ENCODE measurements around the gene CFAP97.
"Not testable (repeated sequence)": the region's sequence is repeated elsewhere in the genome, so short reads cannot be mapped to it uniquely, and the experiment has no call there.

The CFAP97 gene

DNA sequence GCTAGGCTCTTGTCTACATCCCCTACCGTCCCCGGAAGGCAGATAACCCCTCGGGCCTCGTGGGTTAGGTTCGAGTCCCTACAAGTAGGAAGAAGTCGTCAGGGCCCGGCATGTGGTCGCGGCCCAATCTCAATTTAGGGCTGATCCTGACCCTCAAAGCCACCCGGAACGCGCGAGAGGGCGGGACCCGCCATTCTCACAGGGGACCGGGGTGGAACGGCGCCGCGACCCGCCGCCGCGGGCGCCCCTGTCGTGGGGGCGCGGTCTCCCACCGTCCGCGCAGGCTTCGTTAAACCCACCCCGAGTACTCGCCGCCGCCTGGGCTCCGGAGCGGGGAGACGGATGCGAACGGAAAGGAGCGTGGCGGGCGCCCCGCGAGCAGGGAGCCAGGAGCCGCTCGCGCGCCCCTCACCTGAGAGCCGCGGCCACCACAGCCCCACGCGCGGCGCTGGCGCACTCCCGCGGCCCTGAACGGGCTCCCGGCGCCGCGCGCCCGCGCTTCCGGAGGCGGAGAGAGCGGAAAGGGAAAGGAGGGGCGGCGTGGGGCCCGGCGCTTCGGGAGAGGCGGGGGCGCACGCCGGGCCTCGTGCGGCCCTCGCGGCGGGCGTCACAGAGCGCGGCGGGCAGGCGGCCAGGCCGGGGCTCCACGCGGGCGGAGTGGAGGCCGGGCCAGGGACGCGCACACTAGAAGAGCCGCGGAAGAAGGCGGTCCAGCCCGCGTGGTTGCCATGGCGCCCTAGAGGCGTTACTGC lies at the start of gene CFAP97:
CFAP97 (minus strand) TSS at position 515 of the 752 bp plus-strand sequence. CDS start 12,804 bp downstream, outside the sequence.
- H3K27me3 ChIP-seq (ENCODE audit: control insufficient read depth in 2 of 2, insufficient read depth in 2 of 2, low read length in 2 of 2), result no peaks in the 10 kb centered on the region
- peak within 1 kb of the TSS; percentile 66 to 77 for H3K4me3 ChIP-seq (ENCODE audit: low read length in 2 of 2)
- H3K36me3 ChIP-seq (ENCODE audit: control insufficient read depth in 2 of 2, insufficient read depth in 2 of 2, low read length in 2 of 2), result peaks cover 0 to 2% of the 10 kb centered on the region in 2 donors
- peak within 1 kb of the TSS; percentile 82 to 84 for H3K27ac ChIP-seq (ENCODE audit: low read depth in 2 of 2, low read length in 2 of 2)
- peaks cover 7 to 10% of the 10 kb centered on the region in 2 donors for H3K4me1 ChIP-seq (ENCODE audit: control insufficient read depth in 2 of 2, insufficient read depth in 2 of 2, low read length in 2 of 2)
- H3K9me3 ChIP-seq (ENCODE audit: control insufficient read depth in 2 of 2, low read length in 2 of 2), result no peaks in the 10 kb centered on the region
- peak within 1 kb of the TSS; percentile 63 to 88 for H3K9ac ChIP-seq (ENCODE audit: low read depth in 1 of 2, low read length in 2 of 2)

DNA sequence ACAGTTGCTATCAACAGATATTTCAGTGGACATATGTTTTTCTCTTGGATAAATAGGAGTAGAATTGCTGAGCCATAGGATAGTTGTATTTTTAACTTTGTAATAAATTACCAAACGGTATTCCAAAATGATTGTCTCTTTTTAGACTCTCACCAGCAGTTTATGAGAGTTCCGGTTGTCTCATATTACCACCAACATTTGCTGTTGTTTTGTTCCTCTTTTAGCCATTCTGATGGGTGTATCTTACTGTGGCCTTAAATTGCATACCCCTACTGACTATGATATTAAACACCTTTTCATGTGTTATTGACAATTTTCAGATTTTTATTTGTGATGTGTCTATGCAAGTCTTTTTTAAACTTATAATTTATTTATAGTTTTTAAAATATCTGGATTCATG lies 45.3 kb upstream of the CFAP97 start:
- Histone ChIP-seq H3K4me3 (ENCODE audit: low read length in 2 of 2) (no peak overlapping the region), H3K9me3 (ENCODE audit: control insufficient read depth in 2 of 2, low read length in 2 of 2) (no peaks in the 10 kb centered on the region), H3K27ac (ENCODE audit: low read depth in 2 of 2, low read length in 2 of 2) (no peak overlapping the region), H3K4me1 (ENCODE audit: control insufficient read depth in 2 of 2, insufficient read depth in 2 of 2, low read length in 2 of 2) (no peaks in the 10 kb centered on the region), H3K36me3 (ENCODE audit: control insufficient read depth in 2 of 2, insufficient read depth in 2 of 2, low read length in 2 of 2) (no peaks in the 10 kb centered on the region), H3K9ac (ENCODE audit: low read depth in 1 of 2, low read length in 2 of 2) (no peak overlapping the region), H3K27me3 (ENCODE audit: control insufficient read depth in 2 of 2, insufficient read depth in 2 of 2, low read length in 2 of 2) (no peaks in the 10 kb centered on the region)

DNA sequence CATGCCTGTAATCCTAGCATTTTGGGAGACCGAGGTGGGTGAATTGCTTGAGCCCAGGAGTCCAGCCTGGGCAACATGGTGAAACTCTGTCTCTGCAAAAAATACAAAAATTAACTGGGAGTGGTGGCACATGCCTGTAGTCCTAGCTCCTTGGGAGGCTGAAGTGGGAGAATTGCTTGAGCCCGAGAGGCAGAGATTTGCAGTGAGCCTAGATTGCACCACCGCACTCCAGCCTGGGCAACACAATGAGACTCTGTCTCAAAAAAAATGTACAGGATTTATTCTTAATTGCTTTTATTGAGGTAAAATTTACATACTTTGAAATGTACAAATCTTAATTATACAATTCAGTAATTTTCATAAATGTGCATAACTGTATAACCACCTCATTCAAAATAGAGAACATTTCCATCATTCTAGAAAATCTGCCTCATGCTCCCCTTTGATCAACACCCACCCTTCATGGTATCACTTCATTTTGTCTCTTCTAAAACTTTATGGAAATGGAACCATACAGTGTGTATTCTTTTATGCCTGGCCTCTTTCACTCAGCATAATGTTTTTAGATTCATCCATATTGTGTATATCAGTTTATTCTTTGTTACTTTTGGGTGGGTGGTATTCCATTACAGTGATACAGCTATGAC lies 44.7 kb upstream of the CFAP97 start:
- no peaks in the 10 kb centered on the region for H3K4me1 ChIP-seq (ENCODE audit: control insufficient read depth in 2 of 2, insufficient read depth in 2 of 2, low read length in 2 of 2)
- H3K9ac ChIP-seq (ENCODE audit: low read depth in 1 of 2, low read length in 2 of 2), result no peak overlapping the region
- no peaks in the 10 kb centered on the region for H3K9me3 ChIP-seq (ENCODE audit: control insufficient read depth in 2 of 2, low read length in 2 of 2)
- H3K36me3 ChIP-seq (ENCODE audit: control insufficient read depth in 2 of 2, insufficient read depth in 2 of 2, low read length in 2 of 2), result no peaks in the 10 kb centered on the region
- no peak overlapping the region for H3K27ac ChIP-seq (ENCODE audit: low read depth in 2 of 2, low read length in 2 of 2)
- H3K27me3 ChIP-seq (ENCODE audit: control insufficient read depth in 2 of 2, insufficient read depth in 2 of 2, low read length in 2 of 2), result no peaks in the 10 kb centered on the region
- no peak overlapping the region for H3K4me3 ChIP-seq (ENCODE audit: low read length in 2 of 2)

DNA sequence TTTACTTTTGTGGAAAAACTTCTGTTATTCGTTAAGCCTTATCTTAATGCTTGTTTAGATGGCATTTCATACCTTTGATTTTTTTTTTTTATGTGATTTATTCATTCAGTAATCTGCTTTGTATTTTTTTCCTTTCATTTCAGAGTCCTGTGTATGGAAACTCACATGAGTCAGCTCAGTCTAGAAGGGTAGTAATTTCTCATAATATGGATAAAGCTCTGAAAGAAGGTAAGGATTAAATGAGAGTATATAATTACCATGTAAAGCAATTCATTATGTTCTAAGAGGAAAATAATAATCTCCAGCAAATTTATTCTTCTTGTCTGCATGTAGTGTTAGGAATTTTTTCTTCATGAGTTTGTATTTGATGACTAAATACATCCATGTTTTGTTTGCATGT lies 43.4 kb upstream of the CFAP97 start:
- Histone ChIP-seq H3K27me3 (ENCODE audit: control insufficient read depth in 2 of 2, insufficient read depth in 2 of 2, low read length in 2 of 2) (no peaks in the 10 kb centered on the region), H3K9ac (ENCODE audit: low read depth in 1 of 2, low read length in 2 of 2) (no peak overlapping the region), H3K27ac (ENCODE audit: low read depth in 2 of 2, low read length in 2 of 2) (no peak overlapping the region)

DNA sequence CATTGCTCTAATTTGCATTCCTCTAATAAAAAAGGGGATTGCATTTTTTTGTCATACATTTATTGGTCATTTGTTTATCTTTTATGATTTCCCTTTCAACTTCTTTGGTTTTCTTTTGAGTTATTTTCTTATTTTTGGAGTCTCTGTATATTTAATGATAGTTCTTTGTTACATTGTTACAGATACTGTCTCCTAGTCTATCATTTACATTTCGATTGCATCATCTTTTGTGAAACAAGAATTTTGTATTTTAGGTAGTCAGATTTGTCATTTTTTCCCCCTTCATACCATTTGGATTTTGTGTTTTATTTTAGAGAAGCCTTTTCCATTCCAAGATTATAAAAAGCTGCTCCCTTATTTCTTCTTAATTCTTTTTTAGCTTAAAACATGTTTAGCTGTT lies 42.7 kb upstream of the CFAP97 start:
- Histone ChIP-seq H3K9ac (ENCODE audit: low read depth in 1 of 2, low read length in 2 of 2) (no peak overlapping the region), H3K9me3 (ENCODE audit: control insufficient read depth in 2 of 2, low read length in 2 of 2) (no peaks in the 10 kb centered on the region), H3K4me3 (ENCODE audit: low read length in 2 of 2) (no peak overlapping the region), H3K27me3 (ENCODE audit: control insufficient read depth in 2 of 2, insufficient read depth in 2 of 2, low read length in 2 of 2) (no peaks in the 10 kb centered on the region), H3K36me3 (ENCODE audit: control insufficient read depth in 2 of 2, insufficient read depth in 2 of 2, low read length in 2 of 2) (no peaks in the 10 kb centered on the region), H3K4me1 (ENCODE audit: control insufficient read depth in 2 of 2, insufficient read depth in 2 of 2, low read length in 2 of 2) (no peaks in the 10 kb centered on the region), H3K27ac (ENCODE audit: low read depth in 2 of 2, low read length in 2 of 2) (no peak overlapping the region)

More for the DNA sequence above, 43.4 kb upstream of the CFAP97 start:
- H3K4me3 ChIP-seq (ENCODE audit: low read length in 2 of 2), result no peak overlapping the region
- H3K36me3 ChIP-seq (ENCODE audit: control insufficient read depth in 2 of 2, insufficient read depth in 2 of 2, low read length in 2 of 2), result no peaks in the 10 kb centered on the region
- H3K9me3 ChIP-seq (ENCODE audit: control insufficient read depth in 2 of 2, low read length in 2 of 2), result no peaks in the 10 kb centered on the region
- no peaks in the 10 kb centered on the region for H3K4me1 ChIP-seq (ENCODE audit: control insufficient read depth in 2 of 2, insufficient read depth in 2 of 2, low read length in 2 of 2)

DNA sequence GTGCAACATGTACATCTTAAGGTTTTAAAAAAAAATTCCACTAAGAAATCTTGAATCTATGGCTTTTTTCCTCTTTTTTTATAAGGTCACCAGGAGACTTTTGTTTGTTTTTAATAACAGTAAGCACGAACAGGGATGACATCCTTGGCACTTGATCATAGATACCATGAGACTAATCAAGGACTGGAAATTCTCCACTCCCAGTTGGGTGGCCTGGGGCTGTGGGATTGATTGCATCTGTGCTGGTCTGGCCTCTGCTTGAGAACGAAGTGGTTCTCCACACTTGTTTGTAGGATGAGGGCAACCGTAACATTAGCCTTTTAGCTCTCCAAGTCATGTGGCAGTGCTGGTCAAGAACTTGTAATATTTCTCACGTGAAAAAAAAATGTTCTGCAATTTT lies 41.0 kb upstream of the CFAP97 start:
- no peaks in the 10 kb centered on the region for H3K27me3 ChIP-seq (ENCODE audit: control insufficient read depth in 2 of 2, insufficient read depth in 2 of 2, low read length in 2 of 2)
- H3K27ac ChIP-seq (ENCODE audit: low read depth in 2 of 2, low read length in 2 of 2), result no peak overlapping the region
- no peaks in the 10 kb centered on the region for H3K9me3 ChIP-seq (ENCODE audit: control insufficient read depth in 2 of 2, low read length in 2 of 2)
- no peak overlapping the region for H3K4me3 ChIP-seq (ENCODE audit: low read length in 2 of 2)
- H3K36me3 ChIP-seq (ENCODE audit: control insufficient read depth in 2 of 2, insufficient read depth in 2 of 2, low read length in 2 of 2), result no peaks in the 10 kb centered on the region
- H3K4me1 ChIP-seq (ENCODE audit: control insufficient read depth in 2 of 2, insufficient read depth in 2 of 2, low read length in 2 of 2), result no peaks in the 10 kb centered on the region
- H3K9ac ChIP-seq (ENCODE audit: low read depth in 1 of 2, low read length in 2 of 2), result no peak overlapping the region

DNA sequence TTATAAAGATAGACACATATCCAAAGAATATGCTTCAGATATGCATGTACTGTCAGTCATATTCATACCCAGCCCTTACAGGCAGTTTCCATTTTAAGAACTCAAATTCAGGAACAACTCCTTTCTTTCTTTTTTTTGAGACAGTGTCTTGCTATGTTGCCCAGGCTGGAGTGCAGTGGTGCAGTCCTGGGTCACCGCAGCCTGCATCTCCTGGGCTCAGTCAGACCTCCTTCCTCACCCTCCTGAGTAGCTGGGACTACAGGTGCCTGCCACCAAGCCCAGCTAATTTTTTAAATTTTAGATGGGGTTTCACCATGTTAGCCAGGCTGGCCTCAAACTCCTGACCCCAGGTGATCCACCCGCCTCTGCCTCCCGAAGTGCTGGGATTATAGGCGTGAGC lies 40.1 kb upstream of the CFAP97 start:
- no peak overlapping the region for H3K27ac ChIP-seq (ENCODE audit: low read depth in 2 of 2, low read length in 2 of 2)
- H3K4me3 ChIP-seq (ENCODE audit: low read length in 2 of 2), result no peak overlapping the region
- no peak overlapping the region for H3K9ac ChIP-seq (ENCODE audit: low read depth in 1 of 2, low read length in 2 of 2)
- H3K27me3 ChIP-seq (ENCODE audit: control insufficient read depth in 2 of 2, insufficient read depth in 2 of 2, low read length in 2 of 2), result no peaks in the 10 kb centered on the region
- H3K36me3 ChIP-seq (ENCODE audit: control insufficient read depth in 2 of 2, insufficient read depth in 2 of 2, low read length in 2 of 2), result no peaks in the 10 kb centered on the region
- H3K9me3 ChIP-seq (ENCODE audit: control insufficient read depth in 2 of 2, low read length in 2 of 2), result no peaks in the 10 kb centered on the region
- H3K4me1 ChIP-seq (ENCODE audit: control insufficient read depth in 2 of 2, insufficient read depth in 2 of 2, low read length in 2 of 2), result no peaks in the 10 kb centered on the region

DNA sequence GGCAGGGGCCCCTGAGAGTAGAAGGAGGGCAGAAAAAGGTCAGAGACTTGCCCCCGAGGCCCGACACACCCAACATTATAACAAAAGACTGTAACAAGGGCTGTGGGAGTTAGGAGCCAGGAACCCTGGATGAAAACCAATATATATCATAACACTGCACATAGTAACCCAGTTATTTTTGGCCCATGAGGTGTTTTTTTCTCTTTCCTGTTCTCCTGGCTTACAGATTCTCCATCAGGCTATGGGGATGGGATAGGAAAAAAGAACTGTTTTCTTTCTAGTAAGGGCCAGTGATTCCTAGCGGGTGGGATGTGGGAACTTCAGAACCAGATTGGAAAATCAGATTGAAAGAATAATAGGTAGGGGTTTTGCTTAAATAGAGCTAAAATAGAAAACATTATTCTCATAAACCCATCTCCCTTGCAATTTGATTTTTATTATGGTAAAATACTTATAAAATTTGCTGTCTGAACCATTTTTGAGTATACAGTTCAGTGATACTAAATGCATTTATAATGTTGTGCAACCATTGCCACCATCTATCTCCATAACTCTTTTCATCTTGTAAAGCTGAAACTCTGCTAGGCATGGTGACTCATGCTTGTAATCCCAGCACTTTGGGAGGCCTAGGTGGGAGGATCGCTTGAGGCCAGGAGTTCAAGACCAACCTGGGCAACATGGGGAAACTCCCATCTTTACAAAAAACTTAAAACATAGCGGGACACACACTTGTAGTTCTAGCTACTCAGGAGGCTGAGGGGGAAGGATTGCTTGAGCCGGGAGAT lies 39.1 kb upstream of the CFAP97 start:
- H3K4me3 ChIP-seq (ENCODE audit: low read length in 2 of 2), result no peak overlapping the region
- no peak overlapping the region for H3K9ac ChIP-seq (ENCODE audit: low read depth in 1 of 2, low read length in 2 of 2)
- H3K27ac ChIP-seq (ENCODE audit: low read depth in 2 of 2, low read length in 2 of 2), result no peak overlapping the region
- H3K4me1 ChIP-seq (ENCODE audit: control insufficient read depth in 2 of 2, insufficient read depth in 2 of 2, low read length in 2 of 2), result no peaks in the 10 kb centered on the region
- H3K27me3 ChIP-seq (ENCODE audit: control insufficient read depth in 2 of 2, insufficient read depth in 2 of 2, low read length in 2 of 2), result no peaks in the 10 kb centered on the region
- H3K9me3 ChIP-seq (ENCODE audit: control insufficient read depth in 2 of 2, low read length in 2 of 2), result no peaks in the 10 kb centered on the region
- no peaks in the 10 kb centered on the region for H3K36me3 ChIP-seq (ENCODE audit: control insufficient read depth in 2 of 2, insufficient read depth in 2 of 2, low read length in 2 of 2)

DNA sequence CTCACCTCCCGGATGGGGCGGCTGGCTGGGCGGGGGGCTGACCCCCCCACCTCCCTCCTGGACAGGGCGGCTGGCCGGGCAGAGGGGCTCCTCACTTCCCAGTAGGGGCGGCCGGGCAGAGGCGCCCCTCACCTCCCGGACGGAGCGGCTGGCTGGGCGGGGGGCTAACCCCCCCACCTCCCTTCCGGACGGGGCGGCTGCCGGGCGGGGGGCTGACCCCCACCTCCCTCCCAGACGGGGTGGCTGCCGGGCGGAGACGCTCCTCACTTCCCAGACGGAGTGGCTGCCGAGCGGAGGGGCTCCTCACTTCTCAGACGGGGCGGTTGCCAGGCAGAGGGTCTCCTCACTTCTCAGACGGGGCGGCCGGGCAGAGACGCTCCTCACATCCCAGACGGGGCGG lies 36.7 kb upstream of the CFAP97 start:
- H3K27me3 ChIP-seq (ENCODE audit: control insufficient read depth in 2 of 2, insufficient read depth in 2 of 2, low read length in 2 of 2); H3K27ac ChIP-seq (ENCODE audit: low read depth in 2 of 2, low read length in 2 of 2); H3K36me3 ChIP-seq (ENCODE audit: control insufficient read depth in 2 of 2, insufficient read depth in 2 of 2, low read length in 2 of 2); H3K4me3 ChIP-seq (ENCODE audit: low read length in 2 of 2); H3K9ac ChIP-seq (ENCODE audit: low read depth in 1 of 2, low read length in 2 of 2); H3K9me3 ChIP-seq (ENCODE audit: control insufficient read depth in 2 of 2, low read length in 2 of 2); H3K4me1 ChIP-seq (ENCODE audit: control insufficient read depth in 2 of 2, insufficient read depth in 2 of 2, low read length in 2 of 2): not testable (repeated sequence)

DNA sequence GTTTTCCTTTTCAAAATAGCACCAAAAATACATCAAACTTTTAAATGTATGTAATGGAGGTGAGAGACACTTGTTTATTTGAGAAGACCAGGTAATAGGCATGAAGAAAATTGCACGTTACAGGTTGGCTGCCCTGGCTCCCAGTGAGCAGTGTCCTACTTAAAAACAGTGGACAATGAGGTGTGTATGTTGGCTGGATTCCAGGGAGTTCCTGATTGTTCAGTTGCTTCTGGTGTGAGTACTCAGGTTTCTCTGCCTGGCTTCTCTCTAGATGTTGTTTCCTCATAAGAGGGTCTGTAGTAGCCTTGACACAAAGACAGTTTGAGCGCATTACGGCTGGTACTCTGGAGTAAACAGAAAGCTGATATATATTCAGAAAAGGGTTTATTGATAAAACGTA lies 35.0 kb upstream of the CFAP97 start:
- Histone ChIP-seq H3K27ac (ENCODE audit: low read depth in 2 of 2, low read length in 2 of 2) (no peak overlapping the region), H3K9me3 (ENCODE audit: control insufficient read depth in 2 of 2, low read length in 2 of 2) (no peaks in the 10 kb centered on the region), H3K4me1 (ENCODE audit: control insufficient read depth in 2 of 2, insufficient read depth in 2 of 2, low read length in 2 of 2) (peaks cover 0 to 7% of the 10 kb centered on the region in 2 donors), H3K9ac (ENCODE audit: low read depth in 1 of 2, low read length in 2 of 2) (no peak overlapping the region), H3K27me3 (ENCODE audit: control insufficient read depth in 2 of 2, insufficient read depth in 2 of 2, low read length in 2 of 2) (no peaks in the 10 kb centered on the region), H3K4me3 (ENCODE audit: low read length in 2 of 2) (no peak overlapping the region), H3K36me3 (ENCODE audit: control insufficient read depth in 2 of 2, insufficient read depth in 2 of 2, low read length in 2 of 2) (no peaks in the 10 kb centered on the region)
